HepG2 (cell line): ENCODE data around the gene GPBAR1. TPM values are rescaled to one million over a fixed set of nuclear protein-coding genes. Genes with fewer than 3 reads are reported as not detected.
A peak's percentile ranks its signal among the peaks of the same experiment; 100 is the strongest.

ENCODE experiments used
- ATF7-NPFF ChIP-seq: sonication (generic); formaldehyde crosslinking; IDR thresholded peaks from 2 replicates; pipeline ENCODE4 v1.8.1; 2023; ENCODE audit warnings: mild to moderate bottlenecking, low read depth, missing genetic modification reagents, moderate library complexity
- KDM2A ChIP-seq: sonication (generic); formaldehyde crosslinking; IDR thresholded peaks from 2 replicates; pipeline ENCODE4 v1.4.0; 2020; ENCODE audit warnings: low read depth, missing genetic modification reagents, borderline replicate concordance
- KLF13 ChIP-seq: sonication (generic); formaldehyde crosslinking; IDR thresholded peaks from 2 replicates; pipeline ENCODE4 v1.4.0; 2020; ENCODE audit warnings: mild to moderate bottlenecking, missing genetic modification reagents
- MIER2 ChIP-seq: IDR thresholded peaks from 2 replicates; pipeline ENCODE4 v1.6.1; 2016; ENCODE audit warnings: missing biosample characterization, missing genetic modification reagents
- RARG ChIP-seq: sonication (generic); formaldehyde crosslinking; IDR thresholded peaks from 2 replicates; pipeline ENCODE4 v1.4.0; 2020; ENCODE audit warnings: low read depth, mild to moderate bottlenecking, missing genetic modification reagents
- TBP ChIP-seq: sonication (generic); formaldehyde crosslinking; IDR thresholded peaks from 2 replicates; pipeline ENCODE4 v1.5.0; 2020; ENCODE audit warnings: missing genetic modification reagents
- TRIM24 ChIP-seq: sonication (generic); formaldehyde crosslinking; IDR thresholded peaks from 2 replicates; pipeline ENCODE4 v1.8.0; 2022; ENCODE audit warnings: mild to moderate bottlenecking, missing genetic modification reagents
- ZNF263 ChIP-seq: sonication (generic); formaldehyde crosslinking; IDR thresholded peaks from 2 replicates; pipeline ENCODE4 v1.4.0; 2020; ENCODE audit warnings: missing genetic modification reagents
- ZNF382 ChIP-seq: sonication (generic); formaldehyde crosslinking; IDR thresholded peaks from 2 replicates; pipeline ENCODE4 v1.5.0; 2020; ENCODE audit warnings: missing genetic modification reagents, mild to moderate bottlenecking, borderline replicate concordance
- ZNF761 ChIP-seq: sonication (generic); formaldehyde crosslinking; conservative IDR thresholded peaks from 2 replicates; pipeline ENCODE4 v1.4.0; 2020; ENCODE audit warnings: mild to moderate bottlenecking, missing genetic modification reagents
- ZNF790 ChIP-seq: sonication (generic); formaldehyde crosslinking; IDR thresholded peaks from 2 replicates; pipeline ENCODE4 v1.8.0; 2022; ENCODE audit warnings: missing genetic modification reagents, mild to moderate bottlenecking, borderline replicate concordance
- polyA plus RNA-seq, 8 experiments: library from polyadenylated mRNA; depleted of rRNA in 3 of 8; stranded (reverse) in 7 of 8; unstranded in 1 of 8; fragments of >200 nt; fragmentation: Illumina TruSeq in 4 of 8; extraction: Trizol in 4 of 8; gene quantifications; 2 replicates each; pipeline versions ENCODE4 v1.2.1 to v1.2.3, GENCODE V29; 2011 to 2016; ENCODE audit warnings: low read depth in 4 of 8, missing spikeins in 1 of 8, mixed read lengths in 1 of 8; ENCODE audit not compliant: insufficient read depth in 1 of 8
- total RNA-seq, 5 experiments: library from RNA; depleted of rRNA; stranded (reverse); fragments of >200 nt; fragmentation: Illumina TruSeq; extraction: Trizol; gene quantifications; 2 replicates each; pipeline ENCODE4 v1.2.3, GENCODE V29; 2016; ENCODE audit warnings: low read depth in 1 of 5
- TF ChIP-seq, protein P1 (sequence below): sonication (generic); formaldehyde crosslinking; IDR thresholded peaks from 2 replicates; pipeline ENCODE4 v1.9.0; 2021; ENCODE audit warnings: missing genetic modification reagents, borderline replicate concordance
- TF ChIP-seq, protein P2 (sequence below): sonication (generic); formaldehyde crosslinking; IDR thresholded peaks from 2 replicates; pipeline ENCODE4 v1.4.0; 2020; ENCODE audit warnings: missing genetic modification reagents
- TF ChIP-seq, protein P3 (sequence below): sonication (generic); formaldehyde crosslinking; IDR thresholded peaks from 2 replicates; pipeline ENCODE4 v1.4.0; 2020; ENCODE audit warnings: mild to moderate bottlenecking, missing genetic modification reagents
- TF ChIP-seq, protein P4 (sequence below): sonication (generic); formaldehyde crosslinking; IDR thresholded peaks from 2 replicates; pipeline ENCODE4 v1.5.0; 2020; ENCODE audit warnings: mild to moderate bottlenecking, missing genetic modification reagents
- TF ChIP-seq, protein P5 (sequence below): sonication (generic); formaldehyde crosslinking; IDR thresholded peaks from 2 replicates; pipeline ENCODE4 v1.4.0; 2020; ENCODE audit warnings: mild to moderate bottlenecking, missing genetic modification reagents, borderline replicate concordance

GPBAR1 gene
- total and polyA plus RNA-seq, 2 of the 13 experiments (the other 11 are each of a cell fraction or from before 2014, with no cell fraction given) = 0.05 to 0.09 TPM

DNA sequence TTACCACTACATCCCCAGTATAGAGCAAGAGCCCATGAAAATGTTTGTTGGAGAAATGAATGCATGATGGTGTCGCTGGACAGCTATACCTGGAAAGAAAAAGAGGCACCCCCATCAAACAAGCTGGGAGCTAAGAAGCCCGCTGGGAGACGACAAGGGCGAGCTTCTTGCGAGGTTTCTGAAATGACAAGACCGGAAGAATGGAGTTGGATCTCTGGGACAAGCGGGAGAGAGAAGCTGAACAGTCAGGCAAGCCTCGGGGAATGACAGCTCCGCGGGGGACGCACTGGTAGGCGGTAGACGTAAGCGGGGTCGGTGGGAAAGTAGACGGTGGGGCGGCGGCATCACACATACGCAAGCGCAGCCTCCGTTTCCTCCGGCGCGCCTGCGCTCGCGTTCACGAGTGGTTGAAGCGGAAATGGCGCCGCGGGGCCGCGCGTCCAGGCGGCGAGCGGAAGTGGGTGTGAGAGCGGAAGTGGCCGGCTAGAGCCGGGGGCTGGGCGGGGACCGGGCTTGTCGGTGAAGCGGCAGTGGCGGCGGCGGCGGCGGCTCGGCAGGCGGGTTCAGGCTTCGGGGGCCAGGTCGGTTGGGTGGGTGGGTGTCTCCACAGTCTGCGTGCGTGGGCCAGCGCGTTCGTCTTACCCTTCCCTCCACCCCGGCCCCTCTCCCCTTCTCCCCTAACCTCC, 44.0 kb upstream of the GPBAR1 start, which contains the start of gene ARPC2 (continued):
- no peak for TF ChIP-seq TRIM24 (CRISPR knock-in tag)
- 0 out of 2 replicates have a peak, but pooled peaks have one; percentile 29 for TF ChIP-seq ZNF263 (CRISPR knock-in tag)
- TF ChIP-seq ZNF761 (CRISPR knock-in tag) = peak; percentile 95
- TF ChIP-seq ATF7-NPFF (CRISPR knock-in tag) = peak; percentile 47; the same call in 1 of the 2 replicates
- TF ChIP-seq KLF13 (CRISPR knock-in tag) = no peak
- TF ChIP-seq, protein P1, sequence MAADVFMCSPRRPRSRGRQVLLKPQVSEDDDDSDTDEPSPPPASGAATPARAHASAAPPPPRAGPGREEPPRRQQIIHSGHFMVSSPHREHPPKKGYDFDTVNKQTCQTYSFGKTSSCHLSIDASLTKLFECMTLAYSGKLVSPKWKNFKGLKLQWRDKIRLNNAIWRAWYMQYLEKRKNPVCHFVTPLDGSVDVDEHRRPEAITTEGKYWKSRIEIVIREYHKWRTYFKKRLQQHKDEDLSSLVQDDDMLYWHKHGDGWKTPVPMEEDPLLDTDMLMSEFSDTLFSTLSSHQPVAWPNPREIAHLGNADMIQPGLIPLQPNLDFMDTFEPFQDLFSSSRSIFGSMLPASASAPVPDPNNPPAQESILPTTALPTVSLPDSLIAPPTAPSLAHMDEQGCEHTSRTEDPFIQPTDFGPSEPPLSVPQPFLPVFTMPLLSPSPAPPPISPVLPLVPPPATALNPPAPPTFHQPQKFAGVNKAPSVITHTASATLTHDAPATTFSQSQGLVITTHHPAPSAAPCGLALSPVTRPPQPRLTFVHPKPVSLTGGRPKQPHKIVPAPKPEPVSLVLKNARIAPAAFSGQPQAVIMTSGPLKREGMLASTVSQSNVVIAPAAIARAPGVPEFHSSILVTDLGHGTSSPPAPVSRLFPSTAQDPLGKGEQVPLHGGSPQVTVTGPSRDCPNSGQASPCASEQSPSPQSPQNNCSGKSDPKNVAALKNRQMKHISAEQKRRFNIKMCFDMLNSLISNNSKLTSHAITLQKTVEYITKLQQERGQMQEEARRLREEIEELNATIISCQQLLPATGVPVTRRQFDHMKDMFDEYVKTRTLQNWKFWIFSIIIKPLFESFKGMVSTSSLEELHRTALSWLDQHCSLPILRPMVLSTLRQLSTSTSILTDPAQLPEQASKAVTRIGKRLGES (CRISPR knock-in tag) = no peak
- no peak for TF ChIP-seq ZNF382 (CRISPR knock-in tag)
- peak; percentile 78; the same call in 1 of the 2 replicates for TF ChIP-seq KDM2A (CRISPR knock-in tag)
- no peak; the same call in 1 of the 2 replicates for TF ChIP-seq MIER2 (CRISPR knock-in tag)
- TF ChIP-seq, protein P2, sequence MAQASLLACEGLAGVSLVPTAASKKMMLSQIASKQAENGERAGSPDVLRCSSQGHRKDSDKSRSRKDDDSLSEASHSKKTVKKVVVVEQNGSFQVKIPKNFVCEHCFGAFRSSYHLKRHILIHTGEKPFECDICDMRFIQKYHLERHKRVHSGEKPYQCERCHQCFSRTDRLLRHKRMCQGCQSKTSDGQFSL = peak; percentile 80
- peak; percentile 94; the same call in 1 of the 2 replicates for TF ChIP-seq TBP (CRISPR knock-in tag)
- TF ChIP-seq, protein P3, sequence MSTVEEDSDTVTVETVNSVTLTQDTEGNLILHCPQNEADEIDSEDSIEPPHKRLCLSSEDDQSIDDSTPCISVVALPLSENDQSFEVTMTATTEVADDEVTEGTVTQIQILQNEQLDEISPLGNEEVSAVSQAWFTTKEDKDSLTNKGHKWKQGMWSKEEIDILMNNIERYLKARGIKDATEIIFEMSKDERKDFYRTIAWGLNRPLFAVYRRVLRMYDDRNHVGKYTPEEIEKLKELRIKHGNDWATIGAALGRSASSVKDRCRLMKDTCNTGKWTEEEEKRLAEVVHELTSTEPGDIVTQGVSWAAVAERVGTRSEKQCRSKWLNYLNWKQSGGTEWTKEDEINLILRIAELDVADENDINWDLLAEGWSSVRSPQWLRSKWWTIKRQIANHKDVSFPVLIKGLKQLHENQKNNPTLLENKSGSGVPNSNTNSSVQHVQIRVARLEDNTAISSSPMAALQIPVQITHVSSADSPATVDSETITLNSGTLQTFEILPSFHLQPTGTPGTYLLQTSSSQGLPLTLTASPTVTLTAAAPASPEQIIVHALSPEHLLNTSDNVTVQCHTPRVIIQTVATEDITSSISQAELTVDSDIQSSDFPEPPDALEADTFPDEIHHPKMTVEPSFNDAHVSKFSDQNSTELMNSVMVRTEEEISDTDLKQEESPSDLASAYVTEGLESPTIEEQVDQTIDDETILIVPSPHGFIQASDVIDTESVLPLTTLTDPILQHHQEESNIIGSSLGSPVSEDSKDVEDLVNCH = 0 out of 2 replicates have a peak, but pooled peaks have one; percentile 49
- TF ChIP-seq, protein P4, sequence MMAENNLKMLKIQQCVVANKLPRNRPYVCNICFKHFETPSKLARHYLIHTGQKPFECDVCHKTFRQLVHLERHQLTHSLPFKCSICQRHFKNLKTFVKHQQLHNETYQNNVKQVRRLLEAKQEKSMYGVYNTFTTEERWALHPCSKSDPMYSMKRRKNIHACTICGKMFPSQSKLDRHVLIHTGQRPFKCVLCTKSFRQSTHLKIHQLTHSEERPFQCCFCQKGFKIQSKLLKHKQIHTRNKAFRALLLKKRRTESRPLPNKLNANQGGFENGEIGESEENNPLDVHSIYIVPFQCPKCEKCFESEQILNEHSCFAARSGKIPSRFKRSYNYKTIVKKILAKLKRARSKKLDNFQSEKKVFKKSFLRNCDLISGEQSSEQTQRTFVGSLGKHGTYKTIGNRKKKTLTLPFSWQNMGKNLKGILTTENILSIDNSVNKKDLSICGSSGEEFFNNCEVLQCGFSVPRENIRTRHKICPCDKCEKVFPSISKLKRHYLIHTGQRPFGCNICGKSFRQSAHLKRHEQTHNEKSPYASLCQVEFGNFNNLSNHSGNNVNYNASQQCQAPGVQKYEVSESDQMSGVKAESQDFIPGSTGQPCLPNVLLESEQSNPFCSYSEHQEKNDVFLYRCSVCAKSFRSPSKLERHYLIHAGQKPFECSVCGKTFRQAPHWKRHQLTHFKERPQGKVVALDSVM (CRISPR knock-in tag) = no peak
- TF ChIP-seq RARG = no peak
- TF ChIP-seq, protein P5, sequence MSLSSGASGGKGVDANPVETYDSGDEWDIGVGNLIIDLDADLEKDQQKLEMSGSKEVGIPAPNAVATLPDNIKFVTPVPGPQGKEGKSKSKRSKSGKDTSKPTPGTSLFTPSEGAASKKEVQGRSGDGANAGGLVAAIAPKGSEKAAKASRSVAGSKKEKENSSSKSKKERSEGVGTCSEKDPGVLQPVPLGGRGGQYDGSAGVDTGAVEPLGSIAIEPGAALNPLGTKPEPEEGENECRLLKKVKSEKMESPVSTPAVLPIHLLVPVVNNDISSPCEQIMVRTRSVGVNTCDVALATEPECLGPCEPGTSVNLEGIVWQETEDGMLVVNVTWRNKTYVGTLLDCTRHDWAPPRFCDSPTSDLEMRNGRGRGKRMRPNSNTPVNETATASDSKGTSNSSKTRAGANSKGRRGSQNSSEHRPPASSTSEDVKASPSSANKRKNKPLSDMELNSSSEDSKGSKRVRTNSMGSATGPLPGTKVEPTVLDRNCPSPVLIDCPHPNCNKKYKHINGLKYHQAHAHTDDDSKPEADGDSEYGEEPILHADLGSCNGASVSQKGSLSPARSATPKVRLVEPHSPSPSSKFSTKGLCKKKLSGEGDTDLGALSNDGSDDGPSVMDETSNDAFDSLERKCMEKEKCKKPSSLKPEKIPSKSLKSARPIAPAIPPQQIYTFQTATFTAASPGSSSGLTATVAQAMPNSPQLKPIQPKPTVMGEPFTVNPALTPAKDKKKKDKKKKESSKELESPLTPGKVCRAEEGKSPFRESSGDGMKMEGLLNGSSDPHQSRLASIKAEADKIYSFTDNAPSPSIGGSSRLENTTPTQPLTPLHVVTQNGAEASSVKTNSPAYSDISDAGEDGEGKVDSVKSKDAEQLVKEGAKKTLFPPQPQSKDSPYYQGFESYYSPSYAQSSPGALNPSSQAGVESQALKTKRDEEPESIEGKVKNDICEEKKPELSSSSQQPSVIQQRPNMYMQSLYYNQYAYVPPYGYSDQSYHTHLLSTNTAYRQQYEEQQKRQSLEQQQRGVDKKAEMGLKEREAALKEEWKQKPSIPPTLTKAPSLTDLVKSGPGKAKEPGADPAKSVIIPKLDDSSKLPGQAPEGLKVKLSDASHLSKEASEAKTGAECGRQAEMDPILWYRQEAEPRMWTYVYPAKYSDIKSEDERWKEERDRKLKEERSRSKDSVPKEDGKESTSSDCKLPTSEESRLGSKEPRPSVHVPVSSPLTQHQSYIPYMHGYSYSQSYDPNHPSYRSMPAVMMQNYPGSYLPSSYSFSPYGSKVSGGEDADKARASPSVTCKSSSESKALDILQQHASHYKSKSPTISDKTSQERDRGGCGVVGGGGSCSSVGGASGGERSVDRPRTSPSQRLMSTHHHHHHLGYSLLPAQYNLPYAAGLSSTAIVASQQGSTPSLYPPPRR (CRISPR knock-in tag) = no peak; the same call in 1 of the 2 replicates
- TF ChIP-seq ZNF790 (CRISPR knock-in tag) = peak; percentile 77; the same call in 1 of the 2 replicates
